GM13976 (cell line): ENCODE measurements around the gene WNT5B.

Experiments used
- DNase-seq: peaks from one replicate; pipeline ENCODE4 v3.0.0; 2012; ENCODE audit warnings: low spot score
- in situ Hi-C: fragments of 300-500 bp; cut with MboI; formaldehyde crosslinking; loops from one replicate; pipeline ENCODE4 v1.12.0; 2022; ENCODE audit warnings: low sequenced_read_pairs, mixed read lengths, inconsistent platforms; ENCODE audit not compliant: unreplicated experiment
- TF ChIP-seq, protein P1 (sequence below): IDR thresholded peaks from 2 replicates; pipeline ENCODE4 v1.5.1; 2012; ENCODE audit warnings: borderline replicate concordance, mild to moderate bottlenecking; ENCODE audit not compliant: insufficient read depth; ENCODE audit errors: extremely low read depth, missing control alignments, control extremely low read depth

WNT5B gene

DNA sequence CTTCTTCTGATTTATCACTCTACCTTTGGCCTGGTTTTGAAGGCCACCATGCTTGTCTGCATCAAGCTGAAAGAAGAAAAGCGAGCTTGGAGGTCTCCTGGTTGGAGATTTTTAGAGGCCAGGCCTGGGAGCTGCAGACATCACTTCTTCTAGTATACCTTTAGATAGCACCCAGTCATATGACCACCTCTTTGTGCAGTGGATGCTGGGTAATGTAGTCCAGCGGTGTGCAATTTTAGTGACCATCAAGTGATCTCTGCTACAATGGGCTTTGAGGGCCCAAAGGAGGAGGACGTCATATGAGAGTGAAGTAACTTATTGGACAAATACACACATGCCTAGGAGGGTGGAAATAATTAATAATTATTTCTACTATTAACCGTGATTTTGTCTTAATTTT, 15.2 kb upstream of the WNT5B start:
- TF ChIP-seq, protein P1, sequence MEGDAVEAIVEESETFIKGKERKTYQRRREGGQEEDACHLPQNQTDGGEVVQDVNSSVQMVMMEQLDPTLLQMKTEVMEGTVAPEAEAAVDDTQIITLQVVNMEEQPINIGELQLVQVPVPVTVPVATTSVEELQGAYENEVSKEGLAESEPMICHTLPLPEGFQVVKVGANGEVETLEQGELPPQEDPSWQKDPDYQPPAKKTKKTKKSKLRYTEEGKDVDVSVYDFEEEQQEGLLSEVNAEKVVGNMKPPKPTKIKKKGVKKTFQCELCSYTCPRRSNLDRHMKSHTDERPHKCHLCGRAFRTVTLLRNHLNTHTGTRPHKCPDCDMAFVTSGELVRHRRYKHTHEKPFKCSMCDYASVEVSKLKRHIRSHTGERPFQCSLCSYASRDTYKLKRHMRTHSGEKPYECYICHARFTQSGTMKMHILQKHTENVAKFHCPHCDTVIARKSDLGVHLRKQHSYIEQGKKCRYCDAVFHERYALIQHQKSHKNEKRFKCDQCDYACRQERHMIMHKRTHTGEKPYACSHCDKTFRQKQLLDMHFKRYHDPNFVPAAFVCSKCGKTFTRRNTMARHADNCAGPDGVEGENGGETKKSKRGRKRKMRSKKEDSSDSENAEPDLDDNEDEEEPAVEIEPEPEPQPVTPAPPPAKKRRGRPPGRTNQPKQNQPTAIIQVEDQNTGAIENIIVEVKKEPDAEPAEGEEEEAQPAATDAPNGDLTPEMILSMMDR, result no peak
- DNase-seq, result no peak
- in situ Hi-C loops, result no loop called here

GRCh38 chr12:1614360-1614759, 14.7 kb upstream of the WNT5B start:
- in situ Hi-C loops, result no loop called here

GRCh38 chr12:1616233-1617066, 12.6 kb upstream of the WNT5B start:
- in situ Hi-C loops, result no loop called here
- TF ChIP-seq, protein P1, result no peak
- DNase-seq, result peak; percentile 40

More at GRCh38 chr12:1614360-1614759, 14.7 kb upstream of the WNT5B start:
- TF ChIP-seq, protein P1, result no peak
- DNase-seq, result no peak

GRCh38 chr12:1618489-1618888, 10.5 kb upstream of the WNT5B start:
- in situ Hi-C loops, result no loop called here
- TF ChIP-seq, protein P1, result no peak
- DNase-seq, result no peak

DNA sequence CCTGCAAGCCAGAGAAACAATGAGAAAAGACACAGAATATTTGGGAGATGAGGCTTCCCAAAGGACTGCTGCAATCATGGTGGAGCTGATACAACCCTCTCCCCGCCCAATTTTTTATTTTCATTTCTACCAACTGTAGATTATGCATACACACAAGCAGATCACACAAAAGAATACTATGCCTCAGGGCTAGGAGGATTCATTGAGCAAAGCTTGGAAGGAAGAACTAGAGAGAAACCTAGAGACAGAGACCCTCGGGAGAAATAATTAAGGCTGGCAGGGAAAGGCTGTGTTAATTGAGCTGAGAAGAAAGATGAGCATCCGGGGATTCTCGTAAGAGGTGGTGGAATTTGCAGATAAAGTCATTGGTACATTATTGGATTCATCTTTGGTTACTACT, 9.9 kb upstream of the WNT5B start:
- in situ Hi-C loops, result no loop called here
- DNase-seq, result no peak
- TF ChIP-seq, protein P1, result no peak

GRCh38 chr12:1619587-1619986, 9.4 kb upstream of the WNT5B start:
- DNase-seq, result peak; percentile 60
- in situ Hi-C loops, result no loop called here
- TF ChIP-seq, protein P1, result no peak
